ENCODE data around the gene PCK2.

The PCK2 gene

GRCh38 chr14:24121210-24121609 is 27.1 kb downstream of the PCK2 start:
- DNase-seq, result no peak

- DNase-seq, result no peak
Observed at GRCh38 chr14:24122416-24122815, 28.3 kb downstream of the PCK2 start.

- no peak for DNase-seq
Observed at GRCh38 chr14:24122898-24123297, 28.8 kb downstream of the PCK2 start.

- DNase-seq, result no peak
Observed at GRCh38 chr14:24123424-24124417, 29.6 kb downstream of the PCK2 start.

- DNase-seq, result no peak
Observed at GRCh38 chr14:24126939-24127338, 32.8 kb downstream of the PCK2 start.

GRCh38 chr14:24127673-24128072 is 33.6 kb downstream of the PCK2 start:
- DNase-seq, result no peak

- DNase-seq, result no peak
Observed at GRCh38 chr14:24129410-24129998, 35.4 kb downstream of the PCK2 start.

GRCh38 chr14:24130380-24130716 is 36.2 kb downstream of the PCK2 start, which contains the start of gene FITM1:
FITM1 (plus strand) TSS chr14:24130659; CDS start chr14:24131564, 905 bp downstream.
- no peak for DNase-seq

GRCh38 chr14:24130717-24131548 is 36.8 kb downstream of the PCK2 start:
- no peak for DNase-seq

- DNase-seq, result no peak
Observed at GRCh38 chr14:24131549-24131966, 37.4 kb downstream of the PCK2 start.

GRCh38 chr14:24132061-24132685 is 38.1 kb downstream of the PCK2 start:
- peak; percentile 7 for DNase-seq

GRCh38 chr14:24132976-24133375 is 38.9 kb downstream of the PCK2 start:
- no peak for DNase-seq

- no peak for DNase-seq
Observed at GRCh38 chr14:24133735-24134134, 39.6 kb downstream of the PCK2 start.

- no peak for DNase-seq
Observed at GRCh38 chr14:24135584-24135833, 41.4 kb downstream of the PCK2 start.

- DNase-seq, result peak; percentile 89
Observed at GRCh38 chr14:24135834-24136683, 41.9 kb downstream of the PCK2 start, which contains the start of gene PSME1. PSME1 (plus strand) TSS chr14:24136194; CDS start chr14:24136263, 69 bp downstream.

GRCh38 chr14:24136684-24137528 is 42.8 kb downstream of the PCK2 start:
- DNase-seq, result no peak

GRCh38 chr14:24137529-24138395 is 43.7 kb downstream of the PCK2 start:
- DNase-seq, result no peak

- no peak for DNase-seq
Observed at GRCh38 chr14:24138396-24139271, 44.5 kb downstream of the PCK2 start.
